ENCODE results near the gene SECTM1. TPM values are rescaled to one million over a fixed set of nuclear protein-coding genes. Genes with fewer than 3 reads are reported as not detected.
"Not testable (repeated sequence)": the region's sequence is repeated elsewhere in the genome, so short reads cannot be mapped to it uniquely, and the experiment has no call there.

SECTM1 gene
- total RNA-seq, 5 donors from 2014 or later (not counting 1 experiment from before 2014, with no cell fraction given): 1.3 to 5.1 (median 4.4) TPM

DNA sequence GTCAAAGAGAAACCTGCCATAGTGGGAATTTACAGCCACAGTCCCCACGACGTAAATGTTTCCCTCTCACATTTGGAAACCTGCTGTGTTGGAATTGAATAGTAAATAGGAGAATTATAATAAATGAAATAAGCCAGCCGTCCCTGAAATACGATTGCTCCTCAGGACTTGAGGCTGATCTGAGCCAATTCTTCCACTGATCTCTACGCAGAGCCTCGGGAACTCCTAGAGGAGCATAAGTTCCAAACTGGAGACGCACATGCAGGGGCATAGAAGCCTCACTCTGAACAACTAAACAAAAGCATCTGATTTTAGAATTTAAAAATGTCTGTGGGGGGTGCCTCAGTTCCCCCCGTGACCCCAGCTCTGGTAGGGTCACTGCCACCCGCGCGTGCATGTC lies 15.3 kb upstream of the SECTM1 start:
- Mint-ChIP-seq H3K27ac (no peak overlapping the region), H3K4me3 (no peak overlapping the region), H3K36me3 (no peaks in the 10 kb centered on the region), H3K9me3 (no peaks in the 10 kb centered on the region), H3K27me3 (peaks cover 0 to 5% of the 10 kb centered on the region in 2 donors), H3K4me1 (peaks cover 6 to 10% (median 8%) of the 10 kb centered on the region in 3 donors)
- WGBS (ENCODE audit: insufficient coverage): no CpG with 5 or more reads among the region's 11 CpGs
- Histone ChIP-seq H3K4me1 (ENCODE audit: control insufficient read depth in 1 of 2, extremely low read depth in 1 of 2, insufficient read depth in 2 of 2, low read length in 2 of 2) (peaks cover 0 to 19% of the 10 kb centered on the region in 2 experiments), H3K27me3 (replicated peaks in 1 of 2; ENCODE audit: control insufficient read depth in 2 of 2, extremely low read depth in 1 of 2, insufficient read depth in 2 of 2, low read length in 1 of 2) (peaks cover 0 to 46% of the 10 kb centered on the region in 2 experiments), H3K27ac (ENCODE audit: low read length) (no peak overlapping the region), H3K36me3 (ENCODE audit: control insufficient read depth in 2 of 2, extremely low read depth in 1 of 2, insufficient read depth in 1 of 2, low read length in 1 of 2) (peaks cover 0 to 3% of the 10 kb centered on the region in 2 donors), H3K9me3 (no peaks in the 10 kb centered on the region), H3K4me3 (ENCODE audit: control insufficient read depth in 1 of 2, extremely low read depth in 1 of 2, low read length in 1 of 2) (no peak overlapping the region)
- POLR2A ChIA-PET: no interaction called here
- ATAC-seq (replicated peaks in 1 of 4) (no peak), DNase-seq (no peak)
- CTCF ChIA-PET: no interaction called here

DNA sequence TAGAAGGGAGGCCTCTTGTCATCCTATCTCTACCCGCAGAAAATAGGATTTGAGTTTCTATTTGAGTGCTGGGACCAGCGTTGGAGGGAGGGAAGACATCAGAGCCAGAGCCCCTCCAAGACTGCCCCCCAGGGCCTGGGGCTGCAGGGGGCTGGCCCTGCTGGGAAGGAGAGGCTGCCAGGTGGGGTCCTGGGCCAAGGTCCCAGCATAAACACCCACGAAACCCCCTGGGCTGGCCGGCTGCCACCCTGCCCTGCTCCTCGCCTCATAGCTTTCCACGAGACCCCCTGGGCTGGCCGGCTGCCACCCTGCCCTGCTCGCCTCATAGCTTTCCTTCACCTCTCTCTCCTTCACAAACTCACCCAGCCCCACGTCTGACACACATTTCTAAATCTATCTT lies 14.9 kb upstream of the SECTM1 start:
- CTCF ChIA-PET: no interaction called here
- Mint-ChIP-seq H3K4me3 (no peak overlapping the region), H3K4me1 (peaks cover 6 to 10% (median 8%) of the 10 kb centered on the region in 3 donors), H3K27me3 (peaks cover 0 to 5% of the 10 kb centered on the region in 2 donors), H3K36me3 (no peaks in the 10 kb centered on the region), H3K27ac (no peak overlapping the region), H3K9me3 (no peaks in the 10 kb centered on the region)
- H3K4me3 ChIP-seq (ENCODE audit: control insufficient read depth in 1 of 2, extremely low read depth in 1 of 2, low read length in 1 of 2): no peak overlapping the region
- peaks cover 0 to 19% of the 10 kb centered on the region in 2 experiments for H3K4me1 ChIP-seq (ENCODE audit: control insufficient read depth in 1 of 2, extremely low read depth in 1 of 2, insufficient read depth in 2 of 2, low read length in 2 of 2)
- POLR2A ChIA-PET: no interaction called here
- H3K27me3 ChIP-seq (replicated peaks in 1 of 2; ENCODE audit: control insufficient read depth in 2 of 2, extremely low read depth in 1 of 2, insufficient read depth in 2 of 2, low read length in 1 of 2): peaks cover 0 to 42% of the 10 kb centered on the region in 2 experiments
- no peak overlapping the region for H3K27ac ChIP-seq (ENCODE audit: low read length)
- ATAC-seq (replicated peaks in 1 of 4) (no peak), DNase-seq (no peak)
- 80% methylated on average over 8 of the region's 9 CpGs for WGBS (ENCODE audit: insufficient coverage)
- H3K9me3 ChIP-seq: no peaks in the 10 kb centered on the region
- peaks cover 0 to 3% of the 10 kb centered on the region in 2 donors for H3K36me3 ChIP-seq (ENCODE audit: control insufficient read depth in 2 of 2, extremely low read depth in 1 of 2, insufficient read depth in 1 of 2, low read length in 1 of 2)

DNA sequence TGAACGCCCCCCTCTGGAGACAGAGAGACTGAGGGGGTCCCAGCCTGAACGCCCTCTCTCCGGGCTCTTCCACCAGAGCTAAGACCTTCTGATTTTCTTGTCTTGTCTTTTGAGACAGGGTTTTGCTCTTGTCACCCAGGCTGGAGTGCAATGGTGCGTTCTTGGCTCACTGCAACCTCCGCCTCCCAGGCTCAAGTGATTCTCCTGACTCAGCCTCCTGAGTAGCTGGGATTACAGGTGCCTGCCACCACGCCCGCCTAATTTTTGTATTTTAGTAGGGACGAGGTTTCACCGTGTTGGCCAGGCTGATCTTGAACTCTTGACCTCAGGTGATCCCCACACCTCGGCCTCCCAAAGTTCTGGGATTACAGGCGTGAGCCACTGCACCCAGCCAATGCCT lies 14.4 kb upstream of the SECTM1 start:
- H3K4me3 Mint-ChIP-seq; H3K27ac Mint-ChIP-seq; H3K9me3 Mint-ChIP-seq; H3K9me3 ChIP-seq; H3K36me3 Mint-ChIP-seq; H3K4me3 ChIP-seq (ENCODE audit: control insufficient read depth in 1 of 2, extremely low read depth in 1 of 2, low read length in 1 of 2); H3K27me3 Mint-ChIP-seq; ATAC-seq (replicated peaks in 1 of 4); H3K36me3 ChIP-seq (ENCODE audit: control insufficient read depth in 2 of 2, extremely low read depth in 1 of 2, insufficient read depth in 1 of 2, low read length in 1 of 2); H3K27ac ChIP-seq (ENCODE audit: low read length); DNase-seq; H3K4me1 Mint-ChIP-seq; CTCF ChIA-PET; POLR2A ChIA-PET: not testable (repeated sequence)
- H3K27me3 ChIP-seq (replicated peaks in 1 of 2; ENCODE audit: control insufficient read depth in 2 of 2, extremely low read depth in 1 of 2, insufficient read depth in 2 of 2, low read length in 1 of 2): peaks cover 0 to 40% of the 10 kb centered on the region in 2 experiments
- WGBS (ENCODE audit: insufficient coverage): 89% methylated on average over 9 of the region's 11 CpGs
- peaks cover 0 to 19% of the 10 kb centered on the region in 2 experiments for H3K4me1 ChIP-seq (ENCODE audit: control insufficient read depth in 1 of 2, extremely low read depth in 1 of 2, insufficient read depth in 2 of 2, low read length in 2 of 2)

DNA sequence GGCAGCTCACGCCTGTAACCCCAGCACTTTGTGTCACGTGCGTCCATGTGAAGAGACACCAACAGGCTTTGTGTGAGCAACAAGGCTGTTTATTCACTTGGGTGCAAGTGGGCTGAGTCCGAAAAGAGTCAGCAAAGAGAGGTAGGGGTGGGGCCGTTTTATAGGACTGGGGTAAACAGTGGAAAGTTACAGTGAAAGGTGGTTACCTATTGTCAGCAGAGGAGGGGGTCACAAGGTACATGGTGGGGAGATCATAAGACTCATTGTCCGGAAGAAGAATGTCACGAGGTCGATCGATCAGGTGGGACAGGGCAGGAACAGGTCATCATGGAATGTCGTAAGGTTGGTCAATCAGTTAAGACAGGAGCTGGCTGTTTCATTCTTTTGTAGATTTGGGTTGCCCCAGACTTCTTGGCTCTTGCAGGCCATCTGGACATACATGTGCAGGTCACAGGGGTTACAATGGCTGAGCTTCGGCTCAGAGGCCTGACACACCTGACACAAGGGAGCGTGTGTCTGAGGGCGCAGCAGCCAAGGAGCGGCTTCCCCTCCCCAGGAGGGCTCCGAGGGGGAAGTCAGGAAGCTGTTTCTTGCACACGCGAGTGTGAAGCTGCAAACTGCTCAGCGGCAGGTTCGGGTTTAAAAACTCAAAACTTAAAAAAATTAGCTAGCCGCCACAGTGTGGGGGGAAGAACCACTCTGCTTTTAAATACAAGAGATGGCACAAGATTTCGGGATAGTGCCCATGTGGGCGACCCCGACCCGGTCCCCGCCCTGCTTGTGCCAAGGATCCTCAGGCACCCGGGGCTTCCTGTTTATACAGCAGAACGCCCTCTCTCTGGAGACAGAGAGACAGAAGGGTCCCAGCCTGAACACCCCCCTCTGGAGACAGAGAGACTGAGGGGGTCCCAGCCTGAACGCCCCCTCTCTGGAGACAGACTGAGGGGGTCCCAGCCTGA lies 13.1 kb upstream of the SECTM1 start:
- ChIA-PET CTCF (no interaction called here), POLR2A (no interaction called here)
- no peak overlapping the region for H3K4me3 ChIP-seq (ENCODE audit: control insufficient read depth in 1 of 2, extremely low read depth in 1 of 2, low read length in 1 of 2)
- H3K36me3 ChIP-seq (ENCODE audit: control insufficient read depth in 2 of 2, extremely low read depth in 1 of 2, insufficient read depth in 1 of 2, low read length in 1 of 2): peaks cover 0 to 3% of the 10 kb centered on the region in 2 donors
- no peaks in the 10 kb centered on the region for H3K9me3 Mint-ChIP-seq
- DNase-seq (no peak), ATAC-seq (replicated peaks in 1 of 4) (peak in 2 of 4 experiments; percentile 27 to 54)
- H3K4me1 ChIP-seq (ENCODE audit: control insufficient read depth in 1 of 2, extremely low read depth in 1 of 2, insufficient read depth in 2 of 2, low read length in 2 of 2): peaks cover 0 to 11% of the 10 kb centered on the region in 2 experiments
- no peak overlapping the region for H3K27ac Mint-ChIP-seq
- H3K4me1 Mint-ChIP-seq: peaks cover 6 to 8% (median 7%) of the 10 kb centered on the region in 3 donors
- peaks cover 0 to 5% of the 10 kb centered on the region in 2 donors for H3K27me3 Mint-ChIP-seq
- H3K27ac ChIP-seq (ENCODE audit: low read length): no peak overlapping the region
- H3K4me3 Mint-ChIP-seq: peak overlapping the region in 1 of 3 donors; percentile 32
- H3K36me3 Mint-ChIP-seq: no peaks in the 10 kb centered on the region
- 29% methylated on average over 25 of the region's 28 CpGs for WGBS (ENCODE audit: insufficient coverage)
- peaks cover 0 to 33% of the 10 kb centered on the region in 2 experiments for H3K27me3 ChIP-seq (replicated peaks in 1 of 2; ENCODE audit: control insufficient read depth in 2 of 2, extremely low read depth in 1 of 2, insufficient read depth in 2 of 2, low read length in 1 of 2)
- H3K9me3 ChIP-seq: no peaks in the 10 kb centered on the region

DNA sequence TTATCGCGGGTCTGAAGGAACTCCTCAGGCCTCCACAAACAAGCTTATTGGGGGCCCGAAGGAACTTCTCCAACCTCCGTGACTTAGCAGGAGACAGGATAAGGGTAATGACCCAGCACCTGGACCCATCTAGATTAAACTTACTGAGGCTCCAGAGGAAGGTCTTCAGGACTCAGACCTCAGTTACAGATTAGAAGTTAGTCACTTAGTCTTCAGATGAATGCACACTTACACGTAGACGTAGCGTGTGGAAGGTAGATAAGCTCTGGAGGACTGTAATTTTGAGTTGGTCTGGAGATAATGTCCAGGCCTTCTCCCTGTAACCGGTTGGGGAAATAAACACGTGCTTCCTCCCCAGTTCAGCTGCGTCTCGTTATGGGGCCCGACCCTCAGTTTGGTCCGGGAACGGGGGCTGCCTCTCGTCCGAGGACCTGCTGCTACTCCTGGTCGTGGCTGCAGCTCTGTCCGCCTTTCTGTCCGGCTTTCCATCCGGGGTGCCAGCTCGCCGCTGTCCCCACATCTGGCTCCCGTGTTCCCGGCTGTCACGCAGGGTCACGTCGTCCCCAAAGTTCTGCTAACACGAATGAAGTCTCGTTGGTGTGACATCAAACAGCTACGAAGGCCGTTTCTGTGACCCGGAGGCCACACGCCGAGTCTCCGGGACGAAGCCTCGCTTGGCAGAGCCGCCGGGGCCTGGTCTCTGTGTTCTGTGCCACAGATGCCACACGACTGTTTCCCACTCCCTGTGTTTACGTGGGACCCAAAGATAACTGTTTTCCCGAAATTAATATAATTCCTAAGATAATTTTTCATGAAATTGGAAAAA lies 11.8 kb upstream of the SECTM1 start:
- DNase-seq (no peak), ATAC-seq (replicated peaks in 1 of 4) (no peak)
- peaks cover 0 to 5% of the 10 kb centered on the region in 2 donors for H3K27me3 Mint-ChIP-seq
- no peak overlapping the region for H3K27ac Mint-ChIP-seq
- WGBS (ENCODE audit: insufficient coverage): 90% methylated on average over 36 of the region's 42 CpGs
- H3K9me3 Mint-ChIP-seq: no peaks in the 10 kb centered on the region
- Histone ChIP-seq H3K4me3 (ENCODE audit: control insufficient read depth in 1 of 2, extremely low read depth in 1 of 2, low read length in 1 of 2) (no peak overlapping the region), H3K27ac (ENCODE audit: low read length) (no peak overlapping the region), H3K27me3 (replicated peaks in 1 of 2; ENCODE audit: control insufficient read depth in 2 of 2, extremely low read depth in 1 of 2, insufficient read depth in 2 of 2, low read length in 1 of 2) (peaks cover 0 to 20% of the 10 kb centered on the region in 2 experiments), H3K36me3 (ENCODE audit: control insufficient read depth in 2 of 2, extremely low read depth in 1 of 2, insufficient read depth in 1 of 2, low read length in 1 of 2) (peaks cover 0 to 3% of the 10 kb centered on the region in 2 donors), H3K9me3 (no peaks in the 10 kb centered on the region), H3K4me1 (ENCODE audit: control insufficient read depth in 1 of 2, extremely low read depth in 1 of 2, insufficient read depth in 2 of 2, low read length in 2 of 2) (peaks cover 0 to 8% of the 10 kb centered on the region in 2 experiments)
- CTCF ChIA-PET: no interaction called here
- H3K4me3 Mint-ChIP-seq: no peak overlapping the region
- H3K36me3 Mint-ChIP-seq: no peaks in the 10 kb centered on the region
- POLR2A ChIA-PET: no interaction called here
- H3K4me1 Mint-ChIP-seq: peaks cover 8 to 9% (median 8%) of the 10 kb centered on the region in 3 donors

All from T-cell (primary cell).